ENCODE data around the gene CHST7. TPM values are rescaled to one million over a fixed set of nuclear protein-coding genes. Genes with fewer than 3 reads are reported as not detected.

CHST7 gene
- polyA plus RNA-seq, 3 donors: 1.9 to 2.9 (median 2.1) TPM

DNA sequence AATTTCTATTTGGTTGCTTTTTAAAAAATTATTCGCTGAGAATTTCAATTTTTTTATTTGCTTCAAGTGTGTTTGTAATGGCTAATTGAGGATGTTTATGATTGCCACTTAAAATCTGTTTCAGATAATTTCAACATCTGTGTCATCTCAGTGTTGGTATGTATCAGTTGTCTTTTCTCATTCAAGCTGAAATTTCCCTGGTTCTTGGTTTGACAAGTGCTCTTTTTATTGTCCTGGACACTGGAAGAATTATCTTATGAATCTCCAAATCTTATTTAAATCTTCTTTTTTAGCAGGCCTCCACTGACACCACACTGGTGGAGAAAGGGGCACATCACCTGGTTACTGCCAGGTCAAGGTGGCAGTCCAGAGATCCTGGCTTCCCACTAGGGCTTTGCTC is 21.5 kb downstream of the CHST7 start:
- no peak for DNase-seq (ENCODE audit: extremely low read depth in 1 of 11, low read depth in 9 of 11, low spot score in 4 of 11)

DNA sequence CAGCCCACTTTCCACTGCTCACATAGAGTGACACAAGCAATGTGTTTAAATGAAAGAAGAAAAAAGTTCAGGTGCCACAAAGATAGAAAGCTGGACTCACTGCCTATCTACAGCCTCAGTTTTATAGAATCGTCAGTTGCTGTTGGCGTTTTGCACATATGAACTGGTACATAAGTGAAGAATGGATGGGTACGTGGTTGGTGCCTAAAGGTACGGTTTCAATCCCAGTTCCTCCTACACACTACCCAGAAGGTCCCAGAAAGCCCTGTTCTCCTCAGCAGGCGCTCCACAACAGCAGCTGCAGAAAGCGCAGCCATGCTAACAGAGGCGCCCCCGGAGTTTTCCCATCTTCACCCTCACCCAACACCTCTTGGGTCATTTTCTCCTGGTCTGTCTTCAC is 23.6 kb downstream of the CHST7 start:
- no peak for DNase-seq (ENCODE audit: extremely low read depth in 1 of 11, low read depth in 9 of 11, low spot score in 4 of 11)

DNA sequence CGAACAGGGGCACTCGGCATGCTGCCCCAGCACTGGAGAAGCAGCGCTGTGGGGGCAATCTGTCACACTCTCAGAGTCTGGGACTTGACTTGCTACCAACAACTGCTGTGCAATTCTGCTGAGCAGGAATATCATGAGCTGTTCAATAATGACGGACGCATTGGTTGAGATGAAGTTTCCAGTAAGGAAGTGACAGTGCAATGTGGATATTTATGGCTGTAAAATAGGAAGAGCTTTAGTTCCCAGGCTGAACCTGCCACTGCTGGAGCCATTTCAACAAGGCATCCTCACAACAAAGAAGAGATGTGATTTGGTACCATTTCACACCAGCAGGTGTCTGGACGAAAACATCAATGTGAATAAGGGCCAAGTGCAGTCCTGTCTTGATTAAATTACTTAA is 24.2 kb downstream of the CHST7 start:
- DNase-seq (ENCODE audit: extremely low read depth in 1 of 11, low read depth in 9 of 11, low spot score in 4 of 11): no peak

DNA sequence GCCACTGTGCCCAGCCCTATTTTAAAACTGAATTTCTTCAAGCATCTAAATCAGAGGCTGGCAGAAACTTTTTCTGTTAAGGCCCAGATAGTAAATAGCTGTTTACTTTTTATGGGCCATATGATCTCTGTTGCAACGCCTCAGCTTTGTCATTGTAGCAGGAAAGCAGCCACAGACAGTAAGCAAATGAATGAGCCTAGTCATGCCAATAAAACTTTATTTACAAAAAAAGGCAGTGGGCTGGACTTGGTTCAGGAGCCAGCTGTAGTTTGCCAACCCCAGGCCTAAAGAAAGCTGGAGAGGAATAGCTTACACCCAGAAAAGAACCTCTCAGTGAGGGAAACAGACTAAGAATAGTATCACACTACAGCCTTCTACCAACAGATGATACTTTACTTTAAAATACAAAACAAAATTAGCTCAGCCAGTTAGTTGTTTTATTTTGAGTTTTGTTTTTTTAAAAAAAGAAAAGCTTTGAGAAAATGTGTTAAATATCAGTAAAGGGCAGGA is 25.5 kb downstream of the CHST7 start:
- DNase-seq (ENCODE audit: extremely low read depth in 1 of 11, low read depth in 9 of 11, low spot score in 4 of 11): no peak

DNA sequence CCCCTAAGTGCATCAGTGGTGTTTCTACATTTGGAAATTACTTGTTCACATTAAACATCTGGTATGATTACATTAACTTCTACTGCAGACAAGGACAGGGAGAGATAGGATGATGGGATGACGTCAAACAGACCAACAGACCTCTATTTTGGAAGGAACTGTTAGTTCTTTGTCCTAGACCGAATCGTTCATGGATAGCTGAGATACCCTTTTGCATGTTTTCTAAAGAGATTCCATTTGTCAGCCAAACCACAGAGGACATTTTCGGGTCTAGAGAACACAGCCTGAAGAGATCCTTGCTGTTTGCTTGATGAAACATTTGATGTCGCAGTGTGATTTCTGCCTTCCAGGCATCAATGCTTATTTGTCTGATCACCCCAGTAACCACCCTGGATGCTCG is 27.7 kb downstream of the CHST7 start:
- DNase-seq (ENCODE audit: extremely low read depth in 1 of 11, low read depth in 9 of 11, low spot score in 4 of 11): no peak

DNA sequence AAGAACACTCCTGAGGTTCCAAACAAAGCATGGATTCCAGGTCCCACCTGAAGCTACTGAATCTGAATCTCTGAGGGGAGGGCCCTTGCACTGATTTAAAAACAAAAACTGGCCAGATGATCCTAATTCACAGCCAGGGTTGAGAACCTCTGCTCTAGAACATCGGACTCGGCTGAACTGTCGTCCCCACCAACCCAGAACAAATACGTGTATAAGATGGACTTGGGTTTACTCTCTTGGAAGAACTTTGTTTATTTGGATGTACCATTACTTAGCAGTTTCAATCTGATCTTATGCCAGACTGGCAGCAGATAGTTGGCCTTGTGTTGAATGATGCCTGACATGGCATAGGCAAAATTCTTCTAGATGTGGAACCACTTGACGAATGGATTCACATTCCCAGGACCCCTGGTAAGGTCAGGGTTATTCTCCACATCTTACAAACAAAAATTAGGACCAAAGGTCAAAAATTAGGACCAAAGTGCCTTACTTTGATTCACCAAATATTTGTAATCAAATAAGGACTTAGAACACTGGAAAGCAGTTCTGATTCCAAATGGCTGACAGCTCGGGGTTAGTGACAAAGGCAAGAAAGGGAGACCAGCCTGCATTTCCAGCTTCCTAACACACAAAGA is 29.0 kb downstream of the CHST7 start:
- no peak for DNase-seq (ENCODE audit: extremely low read depth in 1 of 11, low read depth in 9 of 11, low spot score in 4 of 11)

DNA sequence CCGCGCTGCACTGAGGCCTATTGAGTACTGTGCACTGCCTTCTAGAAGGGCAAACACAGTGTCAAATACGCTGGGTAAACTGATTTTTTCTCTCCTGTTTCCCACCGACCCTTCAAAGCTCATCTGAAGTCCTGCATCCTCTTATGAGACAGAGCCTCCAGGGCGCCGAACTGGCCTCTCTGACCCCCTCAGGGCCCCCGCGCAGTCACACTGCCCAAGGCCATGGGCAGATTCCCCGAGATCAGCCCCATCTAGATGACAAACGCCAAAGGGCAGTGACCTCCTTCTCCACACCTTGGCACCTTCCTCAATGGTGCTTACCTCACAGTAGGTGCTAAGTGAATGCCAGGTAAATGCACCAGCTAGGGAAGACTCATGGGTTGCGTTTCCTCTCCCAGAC is 34.4 kb downstream of the CHST7 start:
- no peak for DNase-seq (ENCODE audit: extremely low read depth in 1 of 11, low read depth in 9 of 11, low spot score in 4 of 11)

DNA sequence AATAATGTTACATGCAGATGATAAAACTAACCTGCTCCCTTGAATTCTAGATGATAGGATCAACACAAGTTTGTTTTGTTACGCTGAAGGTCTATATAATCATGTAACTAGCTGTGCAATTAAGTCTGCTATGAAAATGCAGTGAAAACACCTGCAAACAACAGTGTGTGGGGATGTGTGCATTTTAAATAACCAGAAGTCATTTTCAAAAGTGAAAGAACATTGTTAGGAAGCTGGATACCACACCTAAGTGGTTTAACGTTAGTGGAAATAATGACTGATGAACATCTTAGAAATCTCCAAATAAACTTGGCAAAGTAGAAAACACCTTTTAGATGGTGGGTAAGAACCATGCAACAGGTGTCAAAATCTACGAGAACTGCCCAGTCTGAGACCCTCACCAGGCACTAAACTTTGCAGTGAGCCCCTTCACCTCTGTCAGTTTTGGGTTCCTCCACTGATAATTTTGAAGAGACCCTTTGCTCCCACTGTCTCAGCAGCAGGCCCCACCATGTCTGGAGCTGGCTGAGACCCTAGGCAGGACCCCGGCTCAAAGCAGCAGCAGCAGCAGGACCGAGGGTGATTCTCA is 36.6 kb downstream of the CHST7 start:
- no peak for DNase-seq (ENCODE audit: extremely low read depth in 1 of 11, low read depth in 9 of 11, low spot score in 4 of 11)

DNA sequence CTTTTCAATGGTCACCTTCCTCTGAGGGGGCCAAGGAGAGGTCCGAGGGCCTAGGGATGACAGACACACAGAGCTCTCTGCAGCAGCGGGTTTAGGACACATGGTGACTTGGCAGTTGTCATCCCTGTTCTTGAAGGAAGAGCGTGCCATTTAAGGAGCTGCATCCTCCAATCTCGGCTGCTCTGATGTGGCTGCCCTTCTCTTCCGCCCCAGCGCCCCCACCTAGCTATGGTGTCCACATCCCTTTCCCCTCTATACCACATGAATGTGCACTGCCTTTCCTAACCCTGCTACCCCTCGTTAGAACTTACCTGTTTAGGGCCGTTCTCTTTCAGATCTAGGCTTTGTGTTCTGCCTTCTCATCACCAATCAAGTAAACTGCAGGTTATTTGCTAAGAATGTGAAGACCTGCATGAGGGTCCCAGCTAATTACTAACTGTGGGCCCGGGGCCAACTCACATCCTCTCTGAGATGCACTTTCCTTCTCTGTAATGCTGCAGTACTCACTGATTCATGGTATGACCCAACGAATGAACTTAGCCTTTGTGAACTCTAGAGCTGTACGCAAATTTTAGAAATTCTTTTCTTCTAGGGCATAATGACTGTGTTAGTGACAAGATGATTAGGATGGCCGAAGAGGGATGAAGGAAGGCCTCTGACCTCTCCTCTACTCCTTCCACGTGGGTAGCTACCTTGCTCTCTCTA is 38.2 kb downstream of the CHST7 start:
- DNase-seq (ENCODE audit: extremely low read depth in 1 of 11, low read depth in 9 of 11, low spot score in 4 of 11): no peak

DNA sequence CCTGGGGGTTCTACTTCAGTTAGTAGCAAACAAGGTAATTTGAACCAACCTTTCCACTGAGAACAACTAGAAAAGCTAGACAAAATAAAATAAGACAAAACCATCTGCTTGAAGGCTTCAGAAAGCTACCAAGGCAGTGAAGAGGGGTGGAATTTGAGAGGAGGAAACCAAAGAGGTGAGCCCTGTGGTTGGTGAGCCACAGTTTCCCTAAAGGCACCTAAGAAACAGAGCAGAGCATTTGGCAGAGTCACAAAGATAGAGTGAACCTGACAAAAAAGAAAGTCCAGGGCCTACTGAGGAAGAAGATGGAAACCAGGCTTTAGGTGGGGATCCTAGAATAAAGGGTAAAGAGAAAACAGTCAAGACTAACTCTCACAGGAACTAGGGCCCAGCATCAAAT is 44.3 kb downstream of the CHST7 start:
- no peak for DNase-seq (ENCODE audit: extremely low read depth in 1 of 11, low read depth in 9 of 11, low spot score in 4 of 11)

DNA sequence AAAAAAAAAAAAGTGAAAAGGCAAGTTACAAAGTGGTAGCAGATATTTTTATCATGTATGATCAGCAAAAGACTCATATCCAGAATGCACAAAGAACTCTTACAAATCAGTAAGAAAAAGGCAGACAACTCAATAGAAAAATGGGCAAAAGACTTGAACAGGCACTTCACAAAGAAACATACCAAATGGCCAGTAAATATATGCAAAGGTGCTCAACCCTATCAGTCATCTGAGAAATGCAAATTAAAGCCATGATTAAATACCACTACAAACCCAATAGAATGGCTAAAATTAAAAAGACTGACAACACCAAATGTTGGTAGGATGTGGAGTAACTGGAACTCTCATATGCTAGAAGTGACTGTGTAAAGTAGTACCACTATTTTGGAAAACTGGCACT is 45.4 kb downstream of the CHST7 start:
- no peak for DNase-seq (ENCODE audit: extremely low read depth in 1 of 11, low read depth in 9 of 11, low spot score in 4 of 11)

DNA sequence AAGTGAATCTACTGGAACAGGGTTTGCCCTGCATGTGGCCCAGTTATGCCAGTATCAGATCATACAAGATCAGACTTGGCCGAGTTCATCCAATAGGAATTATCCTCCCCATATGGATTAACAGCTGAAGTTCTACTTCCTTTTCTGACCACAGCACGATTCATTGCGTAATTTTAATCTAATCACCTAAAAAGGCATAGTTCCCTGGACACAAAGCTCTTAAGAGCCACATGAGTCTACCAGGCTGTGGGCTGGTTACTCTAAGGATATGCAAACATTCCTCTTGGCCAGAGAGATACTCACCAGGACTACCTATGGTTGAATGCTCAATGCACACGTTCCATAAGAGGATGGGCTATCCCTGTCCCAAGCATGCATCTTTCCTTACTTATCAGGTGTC is 46.9 kb downstream of the CHST7 start:
- no peak for DNase-seq (ENCODE audit: extremely low read depth in 1 of 11, low read depth in 9 of 11, low spot score in 4 of 11)

DNA sequence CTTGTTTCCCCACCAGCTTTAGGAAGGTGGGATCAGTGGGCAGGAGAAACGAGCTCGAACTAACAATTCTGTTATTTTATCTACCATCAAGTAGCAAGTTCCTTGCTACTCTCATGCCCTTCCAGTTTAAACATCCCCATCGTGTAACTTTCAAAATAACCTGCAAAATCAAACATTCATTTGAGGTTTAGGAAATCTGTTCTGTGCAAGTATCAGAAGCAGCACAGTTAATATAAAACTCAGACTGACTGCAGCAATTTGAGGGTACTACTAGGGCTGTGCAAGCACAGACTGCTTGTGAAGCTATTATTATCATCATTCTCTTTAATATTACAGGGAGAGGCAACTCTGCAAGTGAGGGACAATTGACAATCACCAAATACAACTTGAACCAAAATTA is 48.0 kb downstream of the CHST7 start:
- DNase-seq (ENCODE audit: extremely low read depth in 1 of 11, low read depth in 9 of 11, low spot score in 4 of 11): no peak

DNA sequence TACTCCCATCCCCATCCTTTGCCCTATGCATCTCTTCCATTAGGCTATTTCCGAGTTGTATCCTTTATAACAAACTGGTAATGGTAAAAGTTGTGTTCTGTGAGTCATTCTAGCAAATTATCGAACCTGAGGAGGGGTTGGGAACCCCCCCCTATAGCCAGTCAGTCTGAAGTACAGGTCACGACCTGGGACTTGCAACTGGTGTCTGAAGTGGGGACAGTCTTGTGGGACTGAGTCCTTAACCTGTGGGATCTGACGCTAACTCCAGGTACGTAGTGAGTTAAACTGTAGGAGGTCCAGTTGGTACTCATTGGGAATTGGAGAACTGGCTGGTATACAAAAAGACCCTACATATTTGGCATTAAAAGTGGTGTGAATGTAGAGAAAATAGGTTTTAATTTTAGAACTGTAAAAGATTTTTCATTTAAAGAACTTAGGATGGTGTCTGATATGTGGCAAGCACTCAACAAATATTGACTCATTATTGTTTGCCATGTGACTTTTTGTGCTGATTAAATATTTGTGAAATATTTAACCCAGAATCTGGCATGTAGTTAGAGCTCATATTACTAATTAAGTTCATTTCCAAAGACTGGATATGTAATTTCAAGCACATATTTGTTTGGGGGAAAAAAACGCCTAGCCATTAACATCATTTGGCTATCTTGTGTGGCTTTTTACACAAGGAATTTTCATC is 50.7 kb downstream of the CHST7 start:
- DNase-seq (ENCODE audit: extremely low read depth in 1 of 11, low read depth in 9 of 11, low spot score in 4 of 11): no peak

DNA sequence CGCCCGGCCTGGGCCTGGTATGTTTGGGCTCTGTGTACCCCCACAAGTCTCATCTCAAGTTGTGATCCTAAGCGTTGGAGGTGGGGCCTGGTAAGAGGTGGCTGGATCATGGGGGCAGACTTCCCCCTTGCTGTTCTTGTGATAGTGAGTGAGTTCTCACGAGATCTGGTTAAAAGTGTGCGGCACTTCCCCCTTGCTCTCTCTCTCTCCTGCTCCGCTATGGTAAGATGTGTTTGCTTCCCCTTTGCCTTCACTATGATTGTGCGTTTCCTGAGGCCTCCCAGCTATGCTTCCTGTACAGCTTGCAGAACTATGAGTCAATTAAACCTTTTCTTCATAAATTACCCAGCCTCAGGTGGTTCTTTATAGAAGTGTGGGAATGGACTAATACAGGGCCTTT is 53.0 kb downstream of the CHST7 start:
- DNase-seq (ENCODE audit: extremely low read depth in 1 of 11, low read depth in 9 of 11, low spot score in 4 of 11): no peak

DNA sequence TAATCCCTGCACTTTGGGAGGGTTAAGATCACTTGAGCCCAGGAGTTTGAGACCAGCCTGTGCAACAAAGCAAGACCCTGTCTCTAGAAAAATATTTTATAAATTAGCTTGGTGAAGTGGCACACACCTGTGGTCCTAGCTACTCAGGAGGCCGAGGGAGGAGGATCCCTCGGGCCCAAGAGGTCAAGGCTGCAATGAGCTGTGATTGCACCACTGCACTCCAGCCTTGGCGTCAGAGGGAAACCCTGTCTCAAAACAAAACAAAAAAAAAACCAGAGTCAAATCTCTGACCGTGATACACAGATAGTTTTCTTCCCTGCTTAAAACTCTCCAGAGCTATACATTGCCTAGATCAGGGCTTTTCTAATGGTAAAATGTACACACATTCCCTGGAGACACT is 53.5 kb downstream of the CHST7 start:
- no peak for DNase-seq (ENCODE audit: extremely low read depth in 1 of 11, low read depth in 9 of 11, low spot score in 4 of 11)

DNA sequence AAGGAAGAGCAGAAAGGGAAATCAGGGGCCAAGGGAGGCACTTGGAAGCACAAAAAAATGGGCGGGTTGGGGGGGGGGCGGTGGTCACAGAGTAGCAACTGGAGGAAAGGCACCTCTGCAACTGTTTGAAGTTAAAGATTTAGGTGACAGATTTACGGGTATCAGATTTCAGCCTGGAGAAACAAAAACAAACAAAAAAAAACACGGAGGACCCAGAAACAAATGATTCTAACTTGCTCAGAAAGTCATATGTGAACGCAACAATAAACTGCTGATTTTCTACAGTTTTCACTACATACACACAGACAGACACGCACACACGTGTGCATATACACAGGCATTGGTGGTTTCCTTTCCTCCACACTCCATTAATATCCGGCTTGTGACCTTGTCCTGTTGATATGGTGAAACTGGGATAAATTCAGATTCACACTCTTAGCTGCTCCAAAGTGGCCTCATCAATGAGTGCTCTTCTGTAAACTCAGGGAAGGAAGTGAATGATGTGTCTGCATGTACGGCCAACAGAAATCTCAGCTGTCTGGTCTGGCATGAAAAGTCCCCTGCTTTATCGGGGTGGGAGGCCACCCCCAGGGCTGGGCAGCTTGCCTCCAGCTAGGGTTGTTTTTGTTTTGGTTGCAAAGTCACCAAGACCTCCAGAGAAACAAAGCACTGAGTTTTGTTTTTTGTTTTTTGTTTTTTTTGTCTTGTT is 54.3 kb downstream of the CHST7 start:
- DNase-seq (ENCODE audit: extremely low read depth in 1 of 11, low read depth in 9 of 11, low spot score in 4 of 11): no peak

DNA sequence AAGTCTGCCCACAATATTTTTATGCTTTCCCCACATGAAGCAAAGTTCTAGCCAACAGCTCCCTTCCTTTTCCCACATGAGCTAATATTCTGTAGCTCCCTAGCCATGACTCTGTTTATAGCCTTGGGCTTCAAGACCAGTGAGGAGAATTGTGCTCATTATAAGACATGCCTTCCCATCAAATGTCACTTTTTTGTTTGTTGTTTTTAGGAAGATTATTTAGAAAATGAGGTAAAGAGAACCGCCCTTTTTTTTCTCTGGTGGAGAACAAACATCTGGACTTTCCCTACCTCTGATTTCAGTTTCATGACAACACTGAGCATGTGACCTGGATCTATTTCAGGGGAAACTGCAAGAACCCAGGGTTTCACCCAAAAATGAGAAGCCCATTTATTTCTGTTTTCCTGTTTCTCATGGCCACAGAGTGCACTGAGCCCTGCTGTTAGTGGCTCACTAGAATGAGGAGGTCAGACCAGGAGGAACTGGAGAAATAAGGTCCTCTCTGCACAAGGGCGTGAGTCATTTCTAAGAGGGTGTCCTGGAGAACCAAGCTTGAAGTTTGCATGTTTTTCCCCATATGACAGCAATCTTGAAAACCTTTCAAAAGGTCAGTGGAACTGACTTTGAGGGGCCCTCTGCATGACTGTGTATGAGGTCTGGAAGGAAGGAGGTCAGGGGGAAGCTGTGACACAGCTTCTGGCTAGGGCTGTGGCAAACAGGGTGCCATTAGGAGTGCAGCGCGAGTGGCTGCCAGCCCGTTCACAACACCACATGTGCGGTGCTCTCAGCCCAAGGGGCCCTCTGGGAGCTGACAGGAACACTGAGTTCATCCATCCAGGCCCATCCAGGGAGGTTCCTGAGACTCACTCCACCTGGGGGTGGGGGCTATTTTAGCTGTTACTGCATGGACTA is 55.2 kb downstream of the CHST7 start:
- no peak for DNase-seq (ENCODE audit: extremely low read depth in 1 of 11, low read depth in 9 of 11, low spot score in 4 of 11)

All from renal cortex interstitium (tissue), 11 donors.